GM12878 (cell line): ENCODE measurements around the gene ADAMTS6. TPM values are rescaled to one million over a fixed set of nuclear protein-coding genes. Genes with fewer than 3 reads are reported as not detected.

Experiments
- ATAC-seq: fragments of 200-7000 bp; cut with Tn5 transposase; 3 replicates; pipeline ENCODE4 v1.9.1; 2020; ENCODE audit warnings: mild to moderate bottlenecking, moderate library complexity
- BruUV-seq: library from RNA; stranded (reverse); fragments of 400-500 nt; replicated peaks from 2 replicates; lab custom pipeline; 2021; lab: Mats Ljungman, UMichigan
- CTCF ChIA-PET: fragments of 300-600 bp; sonication (Branson Sonifier 250); formaldehyde crosslinking; extraction: SDS; loops from one replicate; lab custom pipeline; 2021; ENCODE audit warnings: inconsistent platforms; lab: Yijun Ruan, JAX
- POLR2A ChIA-PET: fragments of 350-600 bp; formaldehyde crosslinking; extraction: SDS; loops from one replicate; lab custom pipeline; 2021; ENCODE audit warnings: inconsistent platforms; lab: Charles Lee
- RAD21 ChIA-PET: fragments of 300-600 bp; sonication (Branson Sonifier 250); formaldehyde crosslinking; loops from one replicate; lab custom pipeline; 2023; ENCODE audit warnings: antibody characterized with exemption; ENCODE audit not compliant: unreplicated experiment; lab: Charles Lee
- SMC1A ChIA-PET: fragments of 300-600 bp; sonication (Branson Sonifier 250); formaldehyde crosslinking; loops from one replicate; lab custom pipeline; 2023; ENCODE audit not compliant: unreplicated experiment, uncharacterized antibody; lab: Charles Lee
- DNase-seq: peaks from one replicate; pipeline ENCODE4 v3.0.0-alpha.2; 2011; ENCODE audit warnings: low read depth, low spot score
- FAIRE-seq: peaks from 3 replicates; lab custom pipeline; 2011; peaks lifted over from hg19 to GRCh38; lab: Jason Lieb, UNC
- H2AFZ ChIP-seq: 2 replicates; pipeline ENCODE4 v1.6.0; 2011; ENCODE audit warnings: low read depth, low read length, control low read depth; ENCODE audit not compliant: control insufficient read depth
- H3K27ac ChIP-seq: 2 replicates; pipeline ENCODE4 v1.5.1; 2011; ENCODE audit warnings: control low read depth; ENCODE audit not compliant: control insufficient read depth, insufficient read depth
- H3K27me3 ChIP-seq, 2 experiments: replicated peaks in 1 of 2; 2 replicates each; pipeline versions ENCODE4 v1.6.0 to v1.6.1; 2011; ENCODE audit warnings: low read length in 1 of 2; ENCODE audit not compliant: control insufficient read depth in 2 of 2, insufficient read depth in 2 of 2
- H3K36me3 ChIP-seq, 2 experiments: 2 replicates each; pipeline ENCODE4 v1.5.1; 2011; ENCODE audit warnings: low read length in 1 of 2; ENCODE audit not compliant: control insufficient read depth in 2 of 2, insufficient read depth in 2 of 2
- H3K4me1 ChIP-seq: 2 replicates; pipeline ENCODE4 v1.6.1; 2011; ENCODE audit warnings: mild to moderate bottlenecking, low read length, moderate library complexity, mixed read lengths; ENCODE audit not compliant: control insufficient read depth, insufficient read depth
- H3K4me2 ChIP-seq: 2 replicates; pipeline ENCODE4 v1.6.0; 2011; ENCODE audit warnings: control low read depth; ENCODE audit not compliant: control insufficient read depth, insufficient read depth
- H3K4me3 ChIP-seq: fragments of 200-600 bp; sonication (generic); 2 replicates; pipeline ENCODE4 v1.5.1; 2016
- H3K79me2 ChIP-seq: 2 replicates; pipeline ENCODE4 v1.6.0; 2011; ENCODE audit warnings: low read length; ENCODE audit not compliant: control insufficient read depth, insufficient read depth
- H3K9ac ChIP-seq: 2 replicates; pipeline ENCODE4 v1.8.0; 2011; ENCODE audit warnings: low read length, control low read depth, mixed read lengths; ENCODE audit not compliant: control insufficient read depth, insufficient read depth
- H3K9me3 ChIP-seq: replicated peaks from 3 replicates; pipeline ENCODE4 v1.5.1; 2011; ENCODE audit warnings: mild to moderate bottlenecking, low read length; ENCODE audit not compliant: control insufficient read depth, insufficient read depth
- H4K20me1 ChIP-seq: 2 replicates; pipeline ENCODE4 v1.6.0; 2011; ENCODE audit not compliant: control insufficient read depth, insufficient read depth
- CHD1 ChIP-seq: IDR thresholded peaks from 2 replicates; pipeline ENCODE4 v1.6.1; 2012; ENCODE audit warnings: low read depth, low read length, improper control_type of control experiment
- E2F8 ChIP-seq: fragments of 450-650 bp; IDR thresholded peaks from 2 replicates; pipeline ENCODE4 v1.6.1; 2018; ENCODE audit warnings: mild to moderate bottlenecking, low read depth, moderate library complexity; ENCODE audit not compliant: partially characterized antibody
- MTA3 ChIP-seq: IDR thresholded peaks from 2 replicates; pipeline ENCODE4 v1.6.1; 2012; ENCODE audit warnings: low read length, inconsistent platforms, borderline replicate concordance
- USF2 ChIP-seq: IDR thresholded peaks from 2 replicates; pipeline ENCODE4 v1.6.1; 2011; ENCODE audit warnings: low read depth, low read length, improper control_type of control experiment, borderline replicate concordance
- ZNF207 ChIP-seq: fragments of 450-650 bp; IDR thresholded peaks from 2 replicates; pipeline ENCODE4 v1.6.1; 2014; ENCODE audit warnings: antibody characterized with exemption, mild to moderate bottlenecking, borderline replicate concordance
- WGBS: methylation state at CpG from one replicate; pipeline ENCODE4 v1.1.6; 2016; ENCODE audit warnings: low lambda C conversion rate; ENCODE audit not compliant: insufficient replicate concordance, insufficient coverage; ENCODE audit errors: missing lambda C conversion rate; 5-methylcytosine and 5-hydroxymethylcytosine counted together
- in situ Hi-C: fragments of 300-500 bp; cut with MboI; formaldehyde crosslinking; loops from 9 replicates; pipeline ENCODE4 v1.14.3; 2018; ENCODE audit warnings: mixed read lengths
- intact Hi-C: fragments of 100-400 bp; cut with micrococcal nuclease; formaldehyde crosslinking; loops from one replicate; pipeline ENCODE4 v1.14.2; 2022; ENCODE audit not compliant: unreplicated experiment
- polyA plus RNA-seq, 11 experiments: library from polyadenylated mRNA; depleted of rRNA in 4 of 11; unstranded in 6 of 11; stranded (reverse) in 5 of 11; fragments of >200 nt; fragmentation: Nextera tagmentation in 4 of 11; fragmentation: Illumina TruSeq in 1 of 11; extraction: Ambion mirVana in 4 of 11; extraction: Trizol in 1 of 11; gene quantifications; 1 replicate in 1 of 11; 2 replicates in 10 of 11; pipeline versions ENCODE4 v1.2.1 to v1.2.3, GENCODE V29; 2011 to 2016; ENCODE audit warnings: inconsistent platforms in 2 of 11, missing spikeins in 2 of 11, low read depth in 1 of 11
- total RNA-seq, 4 experiments: library from RNA; depleted of rRNA in 3 of 4; stranded (reverse); fragments of >200 nt in 3 of 4; fragmentation: Illumina TruSeq in 1 of 4; extraction: Trizol in 1 of 4; gene quantifications; 2 replicates each; pipeline versions ENCODE4 v1.2.1 to v1.2.3, GENCODE V29; 2013 to 2021
- TF ChIP-seq, protein P1 (sequence below): IDR thresholded peaks from 2 replicates; pipeline ENCODE4 v1.6.1; 2012; ENCODE audit warnings: low read depth, low read length, improper control_type of control experiment

Gene ADAMTS6
- total and polyA plus RNA-seq, 10 of the 15 experiments (the other 5 are each of a cell fraction or from before 2014, with no cell fraction given): 1.1 to 12.3 (median 6.5) TPM

DNA sequence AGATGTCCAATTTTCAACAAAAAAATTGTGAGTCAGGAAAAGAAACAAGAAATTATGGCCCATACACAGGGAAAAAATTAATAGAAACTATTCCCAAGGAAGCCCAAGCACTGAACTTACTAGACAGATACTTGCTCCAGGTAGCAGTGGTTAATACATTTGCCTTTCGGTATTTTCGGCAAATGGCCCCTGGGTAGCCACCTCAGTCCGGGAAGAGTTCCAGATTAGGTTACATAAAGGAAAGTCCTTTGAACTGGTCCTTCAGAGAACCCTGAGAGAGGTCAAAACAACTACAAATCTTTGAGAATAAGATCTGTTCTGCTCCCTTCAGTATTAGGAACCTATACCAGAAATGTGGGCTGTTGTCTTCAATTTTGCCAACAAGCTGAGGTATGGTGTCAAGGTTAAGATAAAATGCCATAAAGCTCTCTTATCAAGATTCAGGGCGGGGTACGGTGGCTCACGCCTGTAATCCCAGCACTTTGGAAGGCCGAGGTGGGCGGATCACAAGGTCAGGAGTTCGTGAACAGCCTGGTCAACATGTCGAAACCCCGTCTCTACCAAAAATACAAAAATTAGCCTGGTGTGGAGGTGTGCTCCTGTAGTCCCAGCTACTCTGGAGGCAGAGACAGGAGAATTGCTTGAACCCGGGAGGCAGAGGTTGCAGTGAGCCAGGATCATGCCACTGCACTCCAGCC is 369.6 kb downstream of the ADAMTS6 start (continued):
- no peak for TF ChIP-seq USF2
- no peak for TF ChIP-seq E2F8

- no peaks in the 10 kb centered on the region for H3K9me3 ChIP-seq
- in situ Hi-C loops: no loop called here
Measured at GRCh38 chr5:65108786-65109743, 372.7 kb downstream of the ADAMTS6 start.

More at GRCh38 chr5:65108786-65109743, 372.7 kb downstream of the ADAMTS6 start:
- 46% methylated on average over 3 of the region's 3 CpGs for WGBS
- H4K20me1 ChIP-seq: no peaks in the 10 kb centered on the region
- no TSS peak for BruUV-seq
- H3K79me2 ChIP-seq: no peaks in the 10 kb centered on the region
- peaks cover 18% of the 10 kb centered on the region for H3K4me1 ChIP-seq
- DNase-seq: no peak
- SMC1A ChIA-PET: no interaction called here
- no peak overlapping the region for H3K4me3 ChIP-seq
- no peaks in the 10 kb centered on the region for H3K36me3 ChIP-seq
- H3K27me3 ChIP-seq: no peaks in the 10 kb centered on the region
- POLR2A ChIA-PET: no interaction called here
- H2AFZ ChIP-seq: no peak overlapping the region
- intact Hi-C loops: loop anchor here (10.0 kb wide), 1 partner anchor 294 kb away; no protein-coding TSS in a partner anchor
- ATAC-seq: no peak
- CTCF ChIA-PET: no interaction called here
- no peak overlapping the region for H3K27ac ChIP-seq
- no peak for FAIRE-seq
- TF ChIP-seq CHD1: no peak
- TF ChIP-seq, protein P1, sequence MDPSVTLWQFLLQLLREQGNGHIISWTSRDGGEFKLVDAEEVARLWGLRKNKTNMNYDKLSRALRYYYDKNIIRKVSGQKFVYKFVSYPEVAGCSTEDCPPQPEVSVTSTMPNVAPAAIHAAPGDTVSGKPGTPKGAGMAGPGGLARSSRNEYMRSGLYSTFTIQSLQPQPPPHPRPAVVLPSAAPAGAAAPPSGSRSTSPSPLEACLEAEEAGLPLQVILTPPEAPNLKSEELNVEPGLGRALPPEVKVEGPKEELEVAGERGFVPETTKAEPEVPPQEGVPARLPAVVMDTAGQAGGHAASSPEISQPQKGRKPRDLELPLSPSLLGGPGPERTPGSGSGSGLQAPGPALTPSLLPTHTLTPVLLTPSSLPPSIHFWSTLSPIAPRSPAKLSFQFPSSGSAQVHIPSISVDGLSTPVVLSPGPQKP: no peak
- TF ChIP-seq ZNF207: no peak
- TF ChIP-seq MTA3: no peak
- RAD21 ChIA-PET: no interaction called here
- no peak overlapping the region for H3K9ac ChIP-seq
- H3K4me2 ChIP-seq: no peak overlapping the region
